Measurements from ENCODE around the gene ACAP2. TPM values are rescaled to one million over a fixed set of nuclear protein-coding genes. Genes with fewer than 3 reads are reported as not detected.

Gene ACAP2
- total and polyA plus RNA-seq, 4 donors, result 11.2 to 146 (median 38.7) TPM

- H3K27ac ChIP-seq (ENCODE audit: low read depth in 1 of 2, low read length in 1 of 2), result no peak overlapping the region
- H3K36me3 ChIP-seq (ENCODE audit: control insufficient read depth in 4 of 4, insufficient read depth in 4 of 4, low read length in 4 of 4), result no peaks in the 10 kb centered on the region
- no peak for ATAC-seq (ENCODE audit: insufficient read depth, low FRiP score)
- peaks cover 0 to 3% (median 0%) of the 10 kb centered on the region in 5 donors for H3K4me1 ChIP-seq (ENCODE audit: control insufficient read depth in 5 of 5, insufficient read depth in 5 of 5, low read length in 5 of 5)
- no peak for DNase-seq
- no peak overlapping the region for H3K4me3 ChIP-seq
- TF ChIP-seq, protein P1, sequence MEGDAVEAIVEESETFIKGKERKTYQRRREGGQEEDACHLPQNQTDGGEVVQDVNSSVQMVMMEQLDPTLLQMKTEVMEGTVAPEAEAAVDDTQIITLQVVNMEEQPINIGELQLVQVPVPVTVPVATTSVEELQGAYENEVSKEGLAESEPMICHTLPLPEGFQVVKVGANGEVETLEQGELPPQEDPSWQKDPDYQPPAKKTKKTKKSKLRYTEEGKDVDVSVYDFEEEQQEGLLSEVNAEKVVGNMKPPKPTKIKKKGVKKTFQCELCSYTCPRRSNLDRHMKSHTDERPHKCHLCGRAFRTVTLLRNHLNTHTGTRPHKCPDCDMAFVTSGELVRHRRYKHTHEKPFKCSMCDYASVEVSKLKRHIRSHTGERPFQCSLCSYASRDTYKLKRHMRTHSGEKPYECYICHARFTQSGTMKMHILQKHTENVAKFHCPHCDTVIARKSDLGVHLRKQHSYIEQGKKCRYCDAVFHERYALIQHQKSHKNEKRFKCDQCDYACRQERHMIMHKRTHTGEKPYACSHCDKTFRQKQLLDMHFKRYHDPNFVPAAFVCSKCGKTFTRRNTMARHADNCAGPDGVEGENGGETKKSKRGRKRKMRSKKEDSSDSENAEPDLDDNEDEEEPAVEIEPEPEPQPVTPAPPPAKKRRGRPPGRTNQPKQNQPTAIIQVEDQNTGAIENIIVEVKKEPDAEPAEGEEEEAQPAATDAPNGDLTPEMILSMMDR (IDR thresholded peaks at IDR 0.05; ENCODE audit: control extremely low read depth, extremely low read depth), result no peak
- no peaks in the 10 kb centered on the region for H3K27me3 ChIP-seq (ENCODE audit: control insufficient read depth in 3 of 3, insufficient read depth in 3 of 3, low read length in 2 of 3)
- H3K9ac ChIP-seq (ENCODE audit: insufficient read depth in 1 of 2, low read length in 2 of 2), result no peak overlapping the region
- WGBS, 2 donors, result 97 to 99% methylated on average over 16 of the region's 16 CpGs
- H3K9me3 ChIP-seq (ENCODE audit: control insufficient read depth in 4 of 4, insufficient read depth in 3 of 4, low read length in 3 of 4), result no peaks in the 10 kb centered on the region
These were observed 197.3 kb downstream of the ACAP2 start for GRCh38 chr3:195245531-195245951.

DNA sequence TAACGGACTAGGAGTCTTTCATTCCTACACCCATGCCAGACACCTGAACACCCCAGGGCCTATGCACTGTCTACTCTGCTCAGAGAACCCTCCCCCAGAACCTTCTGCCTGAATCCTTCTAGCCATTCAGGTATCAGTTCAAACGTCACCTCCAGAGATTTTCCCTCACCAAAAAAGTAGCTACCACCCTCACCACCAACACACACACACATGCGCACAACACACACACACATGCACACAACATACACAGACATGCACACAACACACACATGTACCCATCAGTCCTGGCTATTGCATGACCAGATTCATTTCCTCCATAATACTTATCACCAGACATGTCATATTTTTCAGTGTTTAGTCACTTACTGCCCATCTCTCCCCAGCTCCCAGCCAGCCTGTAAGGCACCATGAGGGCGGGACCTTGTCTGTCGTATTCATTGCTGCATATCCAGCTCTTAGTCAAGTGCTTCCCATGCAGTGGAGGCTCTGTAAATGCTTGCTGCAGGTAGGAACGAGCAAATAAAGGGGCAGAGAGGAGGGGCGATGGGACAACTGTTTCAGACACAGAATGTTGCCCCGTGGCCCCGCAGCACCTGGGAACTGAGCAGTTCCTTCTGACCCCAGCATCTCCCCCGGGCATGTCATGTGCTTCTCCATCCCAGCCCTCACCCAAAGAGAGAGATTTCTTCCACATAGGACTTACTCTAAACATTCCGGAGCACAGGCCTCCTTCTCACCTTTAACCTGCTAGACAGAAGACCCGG, 201.0 kb downstream of the ACAP2 start:
- H3K4me3 ChIP-seq, result no peak overlapping the region
- peaks cover 0 to 3% (median 0%) of the 10 kb centered on the region in 4 donors for H3K36me3 ChIP-seq (ENCODE audit: control insufficient read depth in 4 of 4, insufficient read depth in 4 of 4, low read length in 4 of 4)
- peaks cover 0 to 24% (median 3%) of the 10 kb centered on the region in 5 donors for H3K4me1 ChIP-seq (ENCODE audit: control insufficient read depth in 5 of 5, insufficient read depth in 5 of 5, low read length in 5 of 5)
- TF ChIP-seq, protein P1 (IDR thresholded peaks at IDR 0.05; ENCODE audit: control extremely low read depth, extremely low read depth), result no peak
- WGBS, 2 donors, result 92% methylated on average over 12 of the region's 12 CpGs
- ATAC-seq (ENCODE audit: insufficient read depth, low FRiP score), result no peak
- H3K27me3 ChIP-seq (ENCODE audit: control insufficient read depth in 3 of 3, insufficient read depth in 3 of 3, low read length in 2 of 3), result no peaks in the 10 kb centered on the region
- H3K27ac ChIP-seq (ENCODE audit: low read depth in 1 of 2, low read length in 1 of 2), result no peak overlapping the region
- no peak overlapping the region for H3K9ac ChIP-seq (ENCODE audit: insufficient read depth in 1 of 2, low read length in 2 of 2)
- H3K9me3 ChIP-seq (ENCODE audit: control insufficient read depth in 4 of 4, insufficient read depth in 3 of 4, low read length in 3 of 4), result peaks cover 0 to under 1% (median 0%) of the 10 kb centered on the region in 4 donors
- no peak for DNase-seq

GRCh38 chr3:195240939-195241338, 201.9 kb downstream of the ACAP2 start:
- H3K27ac ChIP-seq (ENCODE audit: low read depth in 1 of 2, low read length in 1 of 2), result no peak overlapping the region
- 72 to 89% methylated on average over 6 of the region's 6 CpGs for WGBS, 2 donors
- no peak for ATAC-seq (ENCODE audit: insufficient read depth, low FRiP score)
- H3K9ac ChIP-seq (ENCODE audit: insufficient read depth in 1 of 2, low read length in 2 of 2), result no peak overlapping the region
- peaks cover 0 to 3% (median 0%) of the 10 kb centered on the region in 4 donors for H3K36me3 ChIP-seq (ENCODE audit: control insufficient read depth in 4 of 4, insufficient read depth in 4 of 4, low read length in 4 of 4)
- no peaks in the 10 kb centered on the region for H3K27me3 ChIP-seq (ENCODE audit: control insufficient read depth in 3 of 3, insufficient read depth in 3 of 3, low read length in 2 of 3)
- peaks cover 0 to 24% (median 3%) of the 10 kb centered on the region in 5 donors for H3K4me1 ChIP-seq (ENCODE audit: control insufficient read depth in 5 of 5, insufficient read depth in 5 of 5, low read length in 5 of 5)
- TF ChIP-seq, protein P1 (IDR thresholded peaks at IDR 0.05; ENCODE audit: control extremely low read depth, extremely low read depth), result no peak
- DNase-seq, result peak in 2 of 3 donors; percentile 51 to 68
- no peak overlapping the region for H3K4me3 ChIP-seq
- peaks cover 0 to 2% (median 0%) of the 10 kb centered on the region in 4 donors for H3K9me3 ChIP-seq (ENCODE audit: control insufficient read depth in 4 of 4, insufficient read depth in 3 of 4, low read length in 3 of 4)
